Mesothelial cell of epicardium (in vitro differentiated cells): ENCODE measurements around the gene HENMT1. TPM values are rescaled to one million over a fixed set of nuclear protein-coding genes. Genes with fewer than 3 reads are reported as not detected.
A peak's percentile ranks its signal among the peaks of the same experiment; 100 is the strongest.

ENCODE experiments used
- DNase-seq, 2 experiments: peaks; one replicate each; pipeline ENCODE4 v3.0.0; 2021; ENCODE audit warnings: low spot score in 2 of 2; ENCODE audit not compliant: unreplicated experiment in 2 of 2
- H3K27ac Mint-ChIP-seq: 2 replicates; pipeline ENCODE4 v1.8.0; 2021; ENCODE audit warnings: mixed read lengths
- H3K27me3 Mint-ChIP-seq: 2 replicates; pipeline ENCODE4 v1.8.0; 2021; ENCODE audit warnings: low read depth, mixed read lengths
- H3K36me3 Mint-ChIP-seq: 2 replicates; pipeline ENCODE4 v1.8.0; 2021; ENCODE audit warnings: mixed read lengths
- H3K4me1 Mint-ChIP-seq: 2 replicates; pipeline ENCODE4 v1.8.0; 2021; ENCODE audit warnings: mixed read lengths
- H3K4me3 Mint-ChIP-seq: 2 replicates; pipeline ENCODE4 v1.8.0; 2021; ENCODE audit warnings: mild to moderate bottlenecking, moderate library complexity, mixed read lengths
- H3K9me3 Mint-ChIP-seq: 2 replicates; pipeline ENCODE4 v1.8.0; 2021; ENCODE audit warnings: mixed read lengths
- CTCF ChIP-seq: fragments of 200-600 bp; sonication (generic); IDR thresholded peaks from one replicate; pipeline ENCODE4 v1.5.0; 2021; ENCODE audit warnings: antibody characterized with exemption; ENCODE audit not compliant: unreplicated experiment
- total RNA-seq: library from RNA; stranded (reverse); gene quantifications from 3 replicates; pipeline ENCODE4 v1.2.1, GENCODE V29; 2021

The HENMT1 gene
- total RNA-seq, 1 donor from 2014 or later = 8.5 TPM

GRCh38 chr1:108653431-108654105 lies 7.3 kb downstream of the HENMT1 start:
- DNase-seq = no peak
- no peak overlapping the region for H3K27ac Mint-ChIP-seq
- no peaks in the 10 kb centered on the region for H3K4me1 Mint-ChIP-seq
- H3K27me3 Mint-ChIP-seq = no peaks in the 10 kb centered on the region
- peaks cover 13% of the 10 kb centered on the region for H3K36me3 Mint-ChIP-seq
- no peak for TF ChIP-seq CTCF
- peaks cover 11% of the 10 kb centered on the region for H3K9me3 Mint-ChIP-seq
- H3K4me3 Mint-ChIP-seq = no peak overlapping the region

GRCh38 chr1:108646648-108647269 lies 14.1 kb downstream of the HENMT1 start:
- no peak for DNase-seq
- peaks cover 6% of the 10 kb centered on the region for H3K9me3 Mint-ChIP-seq
- H3K36me3 Mint-ChIP-seq = peaks cover 6% of the 10 kb centered on the region
- H3K4me1 Mint-ChIP-seq = peaks cover 5% of the 10 kb centered on the region
- H3K4me3 Mint-ChIP-seq = no peak overlapping the region
- H3K27me3 Mint-ChIP-seq = no peaks in the 10 kb centered on the region
- no peak for TF ChIP-seq CTCF
- peak overlapping the region; percentile 31 for H3K27ac Mint-ChIP-seq

GRCh38 chr1:108646265-108646647 lies 14.6 kb downstream of the HENMT1 start:
- Mint-ChIP-seq H3K4me3 (no peak overlapping the region), H3K4me1 (peaks cover 5% of the 10 kb centered on the region), H3K36me3 (peaks cover 4% of the 10 kb centered on the region), H3K27ac (no peak overlapping the region), H3K9me3 (peaks cover 1% of the 10 kb centered on the region), H3K27me3 (no peaks in the 10 kb centered on the region)
- no peak for DNase-seq
- no peak for TF ChIP-seq CTCF

- H3K36me3 Mint-ChIP-seq = peaks cover 4% of the 10 kb centered on the region
- H3K9me3 Mint-ChIP-seq = no peaks in the 10 kb centered on the region
- H3K27me3 Mint-ChIP-seq = no peaks in the 10 kb centered on the region
- H3K4me1 Mint-ChIP-seq = peaks cover 5% of the 10 kb centered on the region
- no peak overlapping the region for H3K27ac Mint-ChIP-seq
- H3K4me3 Mint-ChIP-seq = no peak overlapping the region
- TF ChIP-seq CTCF = no peak
- DNase-seq = no peak
Measured at GRCh38 chr1:108645564-108646184, 15.2 kb downstream of the HENMT1 start.

- H3K9me3 Mint-ChIP-seq = no peaks in the 10 kb centered on the region
- no peak for DNase-seq
- peaks cover 5% of the 10 kb centered on the region for H3K4me1 Mint-ChIP-seq
- no peak overlapping the region for H3K27ac Mint-ChIP-seq
- no peak overlapping the region for H3K4me3 Mint-ChIP-seq
- no peaks in the 10 kb centered on the region for H3K27me3 Mint-ChIP-seq
- peaks cover 4% of the 10 kb centered on the region for H3K36me3 Mint-ChIP-seq
- no peak for TF ChIP-seq CTCF
Measured at GRCh38 chr1:108644984-108645383, 15.9 kb downstream of the HENMT1 start.
